ENCODE results near the gene GNAI2.
A peak's percentile ranks its signal among the peaks of the same experiment; 100 is the strongest.

GNAI2 gene

DNA sequence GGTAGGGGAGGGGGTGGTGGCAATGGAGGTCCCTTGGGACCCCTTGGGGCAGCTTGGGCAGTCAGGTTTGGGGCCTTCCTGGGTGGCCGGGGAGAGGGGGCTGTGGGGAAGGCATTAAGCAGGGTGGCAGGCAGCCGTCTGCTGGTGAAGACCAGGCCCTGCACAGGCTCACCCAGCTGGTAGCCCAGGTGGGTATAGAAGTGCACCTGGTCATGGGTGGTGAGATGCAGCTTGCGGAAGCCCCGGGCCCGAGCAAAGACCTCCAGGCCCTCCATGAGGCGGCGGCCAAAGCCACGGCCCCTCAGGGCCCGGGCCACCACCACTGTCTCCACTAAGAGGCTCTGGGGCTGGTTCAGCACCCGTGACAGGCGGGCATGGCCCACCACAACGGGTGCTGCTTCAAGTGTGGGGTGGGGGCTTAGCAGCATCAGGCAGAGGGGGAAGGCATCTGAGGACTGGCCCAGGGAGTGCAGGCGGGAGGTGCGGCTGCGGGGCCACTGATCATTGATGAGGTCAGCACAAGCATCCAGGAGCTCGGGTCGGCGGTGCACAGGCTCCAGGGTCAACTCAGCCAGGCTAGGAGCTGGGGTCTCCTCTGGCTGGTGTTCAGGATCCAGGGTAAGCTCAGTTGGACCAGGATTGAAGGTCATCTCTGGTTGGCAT is 60.8 kb downstream of the GNAI2 start:
- no peak for DNase-seq
- no peak overlapping the region for H3K4me3 ChIP-seq (ENCODE audit: insufficient read depth, low read depth, low read length, poor library complexity, severe bottlenecking)
- no peaks in the 10 kb centered on the region for H3K9me3 ChIP-seq (ENCODE audit: control insufficient read depth, low read length)
- H3K27ac ChIP-seq (ENCODE audit: insufficient read depth, low read length, poor library complexity, severe bottlenecking), result no peak overlapping the region
- H3K4me1 ChIP-seq (ENCODE audit: control insufficient read depth, insufficient read depth, low read length, poor library complexity, severe bottlenecking), result peaks cover 31% of the 10 kb centered on the region
- no peaks in the 10 kb centered on the region for H3K27me3 ChIP-seq (replicated peaks; ENCODE audit: control insufficient read depth, insufficient read depth, low read length, poor library complexity, severe bottlenecking)
- H3K36me3 ChIP-seq (ENCODE audit: control insufficient read depth, insufficient read depth, low read length), result no peaks in the 10 kb centered on the region

DNA sequence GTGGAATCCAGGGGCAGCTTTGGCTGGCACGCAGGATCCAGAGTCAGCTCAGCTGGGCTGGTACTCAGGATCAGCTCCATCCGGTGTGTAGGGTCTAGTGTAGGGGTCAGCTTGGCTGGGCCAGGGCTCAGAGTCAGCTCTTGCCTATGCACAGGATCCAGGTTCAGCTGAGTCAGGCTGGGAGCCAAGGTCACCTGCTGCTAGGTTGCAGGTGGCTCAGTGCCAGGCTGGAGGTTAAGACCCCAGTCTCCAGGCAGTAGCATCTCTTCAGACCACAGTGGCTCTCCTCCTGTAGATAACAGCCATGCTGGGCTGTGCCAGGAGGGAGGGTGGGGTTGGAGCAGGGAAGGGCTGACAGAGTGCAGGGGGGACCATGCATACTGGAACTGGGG is 61.4 kb downstream of the GNAI2 start:
- Histone ChIP-seq H3K9me3 (ENCODE audit: control insufficient read depth, low read length) (no peaks in the 10 kb centered on the region), H3K36me3 (ENCODE audit: control insufficient read depth, insufficient read depth, low read length) (no peaks in the 10 kb centered on the region), H3K4me3 (ENCODE audit: insufficient read depth, low read depth, low read length, poor library complexity, severe bottlenecking) (no peak overlapping the region), H3K27ac (ENCODE audit: insufficient read depth, low read length, poor library complexity, severe bottlenecking) (peak overlapping the region; percentile 4), H3K4me1 (ENCODE audit: control insufficient read depth, insufficient read depth, low read length, poor library complexity, severe bottlenecking) (peaks cover 30% of the 10 kb centered on the region), H3K27me3 (replicated peaks; ENCODE audit: control insufficient read depth, insufficient read depth, low read length, poor library complexity, severe bottlenecking) (no peaks in the 10 kb centered on the region)
- no peak for DNase-seq

DNA sequence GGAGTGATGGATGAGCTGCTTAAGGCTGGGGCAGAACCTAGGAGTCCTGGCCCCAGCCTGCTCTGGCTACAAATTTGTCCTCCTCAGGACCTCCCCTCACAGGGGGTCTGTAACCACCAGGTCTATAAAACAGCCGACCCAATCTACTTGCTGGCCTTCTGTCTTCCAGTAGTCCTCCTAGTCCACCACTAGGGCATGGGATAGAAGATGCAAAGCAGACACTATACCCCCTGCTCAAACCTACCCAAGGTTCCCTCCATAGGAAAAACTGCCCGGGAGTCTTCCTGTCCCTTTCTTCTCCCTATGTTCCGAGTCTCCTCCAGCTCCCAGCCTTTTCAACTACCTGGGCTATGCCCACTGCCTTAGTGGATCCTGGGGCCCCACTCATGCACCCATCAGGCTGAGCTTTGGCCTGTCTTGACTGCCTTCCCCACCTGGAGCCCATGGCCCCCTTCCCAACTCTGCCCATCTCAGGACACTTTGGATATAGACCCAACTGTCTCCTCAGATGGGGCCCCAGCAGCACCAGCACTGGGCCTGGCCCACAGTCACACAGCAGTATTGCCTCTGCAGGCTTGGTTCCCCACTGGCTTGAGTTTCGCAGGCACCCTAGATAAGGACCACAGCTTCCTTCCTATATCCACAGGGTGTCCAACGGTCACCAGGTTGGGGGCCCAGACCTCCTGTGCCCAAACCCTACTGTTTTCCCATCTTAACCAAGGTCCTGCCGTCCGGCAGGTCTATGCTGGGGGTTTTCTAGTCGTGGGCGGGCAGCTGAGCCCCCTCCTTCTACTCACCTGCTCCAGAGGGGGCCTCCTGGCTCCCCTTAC is 62.1 kb downstream of the GNAI2 start:
- Histone ChIP-seq H3K27ac (ENCODE audit: insufficient read depth, low read length, poor library complexity, severe bottlenecking) (peak overlapping the region; percentile 90), H3K4me3 (ENCODE audit: insufficient read depth, low read depth, low read length, poor library complexity, severe bottlenecking) (peak overlapping the region; percentile 67), H3K9me3 (ENCODE audit: control insufficient read depth, low read length) (no peaks in the 10 kb centered on the region), H3K27me3 (replicated peaks; ENCODE audit: control insufficient read depth, insufficient read depth, low read length, poor library complexity, severe bottlenecking) (no peaks in the 10 kb centered on the region), H3K4me1 (ENCODE audit: control insufficient read depth, insufficient read depth, low read length, poor library complexity, severe bottlenecking) (peaks cover 23% of the 10 kb centered on the region), H3K36me3 (ENCODE audit: control insufficient read depth, insufficient read depth, low read length) (no peaks in the 10 kb centered on the region)
- no peak for DNase-seq

DNA sequence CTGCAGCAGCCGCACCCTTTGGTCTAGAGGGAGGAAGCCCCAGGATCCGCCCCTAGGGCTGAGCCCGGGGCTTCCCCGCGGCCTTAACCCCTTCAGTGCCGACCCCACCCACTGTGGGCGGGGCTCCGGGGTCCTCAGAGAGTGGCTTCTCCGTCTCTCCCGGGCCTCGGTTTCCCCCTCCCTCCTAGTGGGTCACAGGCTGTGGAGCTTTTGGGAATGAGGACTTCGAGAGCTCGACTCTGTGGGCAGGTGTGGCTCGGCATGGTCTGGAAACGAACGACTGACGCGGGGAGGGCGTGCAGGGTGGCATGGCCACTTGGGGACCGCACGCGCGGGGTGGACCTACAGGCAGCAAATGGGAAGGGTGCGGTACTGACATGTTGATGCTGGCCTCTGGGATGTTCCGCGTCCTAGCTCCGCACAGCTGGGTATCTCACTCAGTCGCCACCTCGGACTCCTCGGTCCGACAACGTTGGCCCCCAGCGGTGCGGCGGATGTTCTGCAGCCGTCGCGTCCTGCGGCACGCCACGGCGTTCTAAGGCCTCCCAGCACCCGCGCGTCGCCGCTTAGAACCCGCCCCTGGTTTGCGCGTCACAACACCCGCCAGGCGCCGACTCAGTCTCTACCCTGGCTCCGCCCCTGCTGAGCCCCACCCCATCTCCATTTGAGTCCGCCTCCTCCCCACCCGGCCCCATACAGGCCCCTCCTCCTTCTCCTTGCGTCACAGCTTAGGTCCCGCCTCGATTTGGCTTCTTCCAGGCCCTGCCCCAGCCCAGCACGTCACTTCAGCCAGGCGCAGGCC is 63.0 kb downstream of the GNAI2 start, which contains the start of the genes HYAL3 and NAA80:
Gene HYAL3 (minus strand): TSS at position 570 of the 802 bp plus-strand sequence. CDS start 3,803 bp downstream, outside the sequence.
Gene NAA80 (minus strand): TSS at position 570 of the 802 bp plus-strand sequence. CDS start 1,942 bp downstream, outside the sequence.
- DNase-seq, result peak; percentile 99
- H3K27me3 ChIP-seq (replicated peaks; ENCODE audit: control insufficient read depth, insufficient read depth, low read length, poor library complexity, severe bottlenecking), result no peaks in the 10 kb centered on the region
- peaks cover 22% of the 10 kb centered on the region for H3K4me1 ChIP-seq (ENCODE audit: control insufficient read depth, insufficient read depth, low read length, poor library complexity, severe bottlenecking)

DNA sequence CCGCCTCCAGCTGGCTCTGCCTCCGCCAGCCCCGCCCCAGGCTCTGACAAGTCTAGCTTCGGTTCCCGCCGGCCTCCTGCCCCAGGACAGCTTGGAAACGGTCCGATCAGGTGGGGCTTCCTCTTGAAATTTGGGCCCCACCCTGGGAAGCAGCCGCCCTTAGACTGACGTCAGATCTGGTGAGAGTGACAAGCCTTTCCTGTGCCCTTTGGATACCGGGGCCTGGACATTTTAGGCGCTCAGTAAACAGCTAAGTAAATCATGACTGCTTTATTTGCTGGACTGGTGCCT is 63.6 kb downstream of the GNAI2 start:
- DNase-seq, result no peak
- Histone ChIP-seq H3K27me3 (replicated peaks; ENCODE audit: control insufficient read depth, insufficient read depth, low read length, poor library complexity, severe bottlenecking) (no peaks in the 10 kb centered on the region), H3K4me1 (ENCODE audit: control insufficient read depth, insufficient read depth, low read length, poor library complexity, severe bottlenecking) (peaks cover 22% of the 10 kb centered on the region), H3K27ac (ENCODE audit: insufficient read depth, low read length, poor library complexity, severe bottlenecking) (peak overlapping the region; percentile 90), H3K36me3 (ENCODE audit: control insufficient read depth, insufficient read depth, low read length) (no peaks in the 10 kb centered on the region), H3K9me3 (ENCODE audit: control insufficient read depth, low read length) (no peaks in the 10 kb centered on the region), H3K4me3 (ENCODE audit: insufficient read depth, low read depth, low read length, poor library complexity, severe bottlenecking) (peak overlapping the region; percentile 58)

More for the DNA sequence above, 63.0 kb downstream of the GNAI2 start, which contains the start of the genes HYAL3 and NAA80:
- peak within 1 kb of the TSS; percentile 90 for H3K27ac ChIP-seq (ENCODE audit: insufficient read depth, low read length, poor library complexity, severe bottlenecking)
- no peaks in the 10 kb centered on the region for H3K36me3 ChIP-seq (ENCODE audit: control insufficient read depth, insufficient read depth, low read length)
- no peaks in the 10 kb centered on the region for H3K9me3 ChIP-seq (ENCODE audit: control insufficient read depth, low read length)
- H3K4me3 ChIP-seq (ENCODE audit: insufficient read depth, low read depth, low read length, poor library complexity, severe bottlenecking), result peak within 1 kb of the TSS; percentile 67

DNA sequence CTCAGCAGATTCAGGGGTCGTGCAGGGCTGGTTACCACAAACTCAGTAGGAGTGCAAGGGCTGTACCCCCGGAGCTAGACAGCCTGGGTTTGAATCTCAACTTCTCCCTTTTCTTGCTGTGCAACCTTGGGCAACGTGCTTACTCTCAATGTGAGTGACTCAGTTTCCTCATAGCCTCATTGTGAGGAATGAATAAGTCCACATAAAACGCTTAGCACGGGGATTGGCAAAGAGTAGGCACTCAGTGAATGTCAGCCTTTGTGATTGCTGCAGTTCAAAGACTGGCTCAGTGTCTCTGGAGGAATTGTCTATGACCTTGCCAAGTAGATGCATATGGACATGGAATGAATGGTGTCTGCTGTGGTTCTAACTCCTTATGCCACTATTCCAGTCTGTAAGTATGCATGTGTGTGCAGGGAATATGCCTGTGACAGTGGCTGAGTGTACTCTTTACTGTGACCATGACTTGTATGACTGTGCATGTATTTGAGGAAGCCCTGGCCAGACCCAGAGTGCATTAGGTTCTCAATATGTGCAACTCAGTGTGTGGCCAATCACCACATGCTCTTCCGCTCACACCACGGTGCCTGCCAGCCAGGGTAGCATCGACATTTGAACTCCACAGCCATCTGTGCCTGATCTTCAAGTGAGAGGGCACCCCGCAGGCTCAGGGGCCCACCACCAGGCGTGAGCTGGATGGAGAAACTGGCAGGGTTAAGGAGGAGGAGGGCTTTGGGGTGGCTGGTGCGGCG is 64.1 kb downstream of the GNAI2 start:
- no peaks in the 10 kb centered on the region for H3K9me3 ChIP-seq (ENCODE audit: control insufficient read depth, low read length)
- H3K27ac ChIP-seq (ENCODE audit: insufficient read depth, low read length, poor library complexity, severe bottlenecking), result peak overlapping the region; percentile 90
- no peaks in the 10 kb centered on the region for H3K36me3 ChIP-seq (ENCODE audit: control insufficient read depth, insufficient read depth, low read length)
- peak overlapping the region; percentile 58 for H3K4me3 ChIP-seq (ENCODE audit: insufficient read depth, low read depth, low read length, poor library complexity, severe bottlenecking)
- peaks cover 22% of the 10 kb centered on the region for H3K4me1 ChIP-seq (ENCODE audit: control insufficient read depth, insufficient read depth, low read length, poor library complexity, severe bottlenecking)
- H3K27me3 ChIP-seq (replicated peaks; ENCODE audit: control insufficient read depth, insufficient read depth, low read length, poor library complexity, severe bottlenecking), result no peaks in the 10 kb centered on the region
- no peak for DNase-seq

DNA sequence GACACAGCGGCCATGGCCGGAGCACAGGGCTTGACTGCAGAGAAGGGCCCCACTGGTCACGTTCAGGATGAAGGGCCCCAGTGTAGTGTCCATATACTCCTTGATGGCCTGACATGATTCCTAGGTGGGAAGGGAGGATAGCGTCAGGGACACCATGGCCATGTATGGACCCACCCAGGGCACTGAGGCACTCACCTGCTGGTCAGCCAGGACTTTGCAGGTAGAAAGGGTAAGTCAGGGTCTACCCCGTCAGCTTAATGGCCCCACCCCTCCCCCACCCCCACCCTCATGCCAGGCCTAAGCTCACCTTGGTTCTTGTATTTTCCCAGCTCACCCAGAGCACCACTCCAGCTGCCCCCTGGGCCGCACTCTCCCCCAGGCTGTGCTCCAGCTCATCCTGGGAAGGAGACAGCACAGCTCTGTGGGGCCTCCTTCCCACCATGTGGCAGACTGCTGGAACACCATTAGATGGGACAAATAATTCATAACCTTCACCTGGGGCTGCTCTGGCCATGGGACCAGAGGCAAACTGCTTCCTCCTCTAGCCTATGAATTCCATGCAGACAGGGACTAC is 64.8 kb downstream of the GNAI2 start:
- no peaks in the 10 kb centered on the region for H3K9me3 ChIP-seq (ENCODE audit: control insufficient read depth, low read length)
- no peak for DNase-seq
- H3K36me3 ChIP-seq (ENCODE audit: control insufficient read depth, insufficient read depth, low read length), result no peaks in the 10 kb centered on the region
- no peaks in the 10 kb centered on the region for H3K27me3 ChIP-seq (replicated peaks; ENCODE audit: control insufficient read depth, insufficient read depth, low read length, poor library complexity, severe bottlenecking)
- H3K4me1 ChIP-seq (ENCODE audit: control insufficient read depth, insufficient read depth, low read length, poor library complexity, severe bottlenecking), result peaks cover 22% of the 10 kb centered on the region
- no peak overlapping the region for H3K4me3 ChIP-seq (ENCODE audit: insufficient read depth, low read depth, low read length, poor library complexity, severe bottlenecking)
- H3K27ac ChIP-seq (ENCODE audit: insufficient read depth, low read length, poor library complexity, severe bottlenecking), result no peak overlapping the region

DNA sequence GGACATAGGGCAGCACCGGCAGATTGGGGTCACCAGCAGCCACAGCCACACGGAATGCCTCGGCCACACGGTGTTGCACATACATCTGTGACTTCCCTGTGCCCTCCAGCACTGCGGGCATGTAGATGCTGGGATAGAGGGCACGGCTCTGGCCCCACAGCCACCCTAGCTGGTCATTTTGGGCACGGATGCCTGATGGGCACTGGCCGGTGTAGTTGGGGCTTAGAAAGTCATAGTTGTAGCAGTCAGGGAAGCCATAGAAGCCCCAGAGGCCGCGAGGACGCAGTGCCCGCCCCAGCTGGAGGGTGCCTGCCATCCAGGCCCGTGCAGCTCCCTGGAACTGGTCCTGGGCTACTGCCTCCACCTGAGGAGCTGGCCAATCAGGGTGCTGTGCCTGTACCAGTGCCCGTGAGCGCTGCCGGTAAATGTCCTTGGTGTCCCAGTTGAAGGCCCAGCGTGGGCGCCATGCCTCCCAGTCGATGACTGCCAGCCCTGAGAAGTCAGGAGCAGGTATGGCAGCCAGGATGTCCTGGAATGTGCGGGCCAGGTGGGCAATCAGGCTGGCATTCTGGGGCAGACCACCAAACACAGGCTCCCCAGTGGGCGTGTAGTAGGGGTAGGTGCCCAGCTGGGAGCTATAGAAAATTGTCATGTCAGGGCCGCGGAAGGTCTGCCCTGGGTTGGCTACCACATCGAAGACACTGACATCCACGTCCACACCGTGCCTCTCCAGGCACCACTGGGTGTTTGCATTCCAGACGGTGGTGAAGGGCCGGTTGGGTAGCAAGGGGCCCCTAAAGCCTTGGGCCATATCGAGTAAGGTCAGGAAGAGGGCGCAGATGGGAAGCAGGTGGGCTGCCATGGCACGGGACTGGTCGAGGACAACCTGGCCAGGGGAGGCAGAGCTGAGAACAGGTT is 66.3 kb downstream of the GNAI2 start:
- no peak for DNase-seq
- Histone ChIP-seq H3K4me3 (ENCODE audit: insufficient read depth, low read depth, low read length, poor library complexity, severe bottlenecking) (no peak overlapping the region), H3K27me3 (replicated peaks; ENCODE audit: control insufficient read depth, insufficient read depth, low read length, poor library complexity, severe bottlenecking) (no peaks in the 10 kb centered on the region), H3K9me3 (ENCODE audit: control insufficient read depth, low read length) (no peaks in the 10 kb centered on the region), H3K36me3 (ENCODE audit: control insufficient read depth, insufficient read depth, low read length) (no peaks in the 10 kb centered on the region), H3K4me1 (ENCODE audit: control insufficient read depth, insufficient read depth, low read length, poor library complexity, severe bottlenecking) (peaks cover 22% of the 10 kb centered on the region), H3K27ac (ENCODE audit: insufficient read depth, low read length, poor library complexity, severe bottlenecking) (no peak overlapping the region)
